Keratinocyte (primary cell): ENCODE measurements around the gene FNDC1. TPM values are rescaled to one million over a fixed set of nuclear protein-coding genes. Genes with fewer than 3 reads are reported as not detected.
A peak's percentile ranks its signal among the peaks of the same experiment; 100 is the strongest.

ENCODE experiments used
- DNase-seq: peaks from one replicate; pipeline ENCODE4 v3.0.0-alpha.2; 2011; ENCODE audit warnings: low read depth, missing footprints, low spot score
- FAIRE-seq: peaks from 2 replicates; lab custom pipeline; 2011; peaks lifted over from hg19 to GRCh38; lab: Jason Lieb, UNC
- H2AFZ ChIP-seq: 2 replicates; pipeline ENCODE4 v1.6.0; 2012; ENCODE audit warnings: low read length, control low read depth, inconsistent platforms; ENCODE audit not compliant: control insufficient read depth
- H3K27ac ChIP-seq: 2 replicates; pipeline ENCODE4 v1.5.1; 2011; ENCODE audit warnings: low read length; ENCODE audit not compliant: control insufficient read depth, insufficient read depth
- H3K27me3 ChIP-seq: 3 replicates; pipeline ENCODE4 v1.6.0; 2011; ENCODE audit warnings: low read length; ENCODE audit not compliant: control insufficient read depth, insufficient read depth; ENCODE audit errors: extremely low read depth
- H3K36me3 ChIP-seq, 2 experiments: 2 replicates in 1 of 2; 3 replicates in 1 of 2; pipeline ENCODE4 v1.5.1; 2011; ENCODE audit warnings: low read length in 2 of 2, mild to moderate bottlenecking in 1 of 2; ENCODE audit not compliant: control insufficient read depth in 2 of 2, insufficient read depth in 2 of 2; ENCODE audit errors: extremely low read depth in 1 of 2
- H3K4me1 ChIP-seq: 3 replicates; pipeline ENCODE4 v1.5.1; 2011; ENCODE audit warnings: low read length; ENCODE audit not compliant: control insufficient read depth, insufficient read depth; ENCODE audit errors: extremely low read depth
- H3K4me2 ChIP-seq: 3 replicates; pipeline ENCODE4 v1.6.0; 2011; ENCODE audit warnings: low read depth, low read length; ENCODE audit not compliant: control insufficient read depth, insufficient read depth; ENCODE audit errors: extremely low read depth
- H3K4me3 ChIP-seq, 3 experiments: fragments of 200-600 bp in 1 of 3; sonication (generic) in 1 of 3; 2 replicates in 2 of 3; 3 replicates in 1 of 3; pipeline ENCODE4 v1.5.1; 2011 to 2016; ENCODE audit warnings: low read length in 3 of 3, mild to moderate bottlenecking in 3 of 3, control low read depth in 2 of 3, inconsistent platforms in 1 of 3, low read depth in 1 of 3, mixed read lengths in 1 of 3, mixed run types in 1 of 3, moderate library complexity in 1 of 3; ENCODE audit not compliant: control insufficient read depth in 2 of 3, insufficient read depth in 2 of 3; ENCODE audit errors: extremely low read depth in 1 of 3
- H3K79me2 ChIP-seq: 2 replicates; pipeline ENCODE4 v1.6.0; 2012; ENCODE audit warnings: low read length; ENCODE audit not compliant: control insufficient read depth, insufficient read depth
- H3K9ac ChIP-seq: 3 replicates; pipeline ENCODE4 v1.6.0; 2011; ENCODE audit warnings: low read length; ENCODE audit not compliant: control insufficient read depth, insufficient read depth; ENCODE audit errors: extremely low read depth
- H3K9me1 ChIP-seq: 3 replicates; pipeline ENCODE4 v1.6.0; 2011; ENCODE audit warnings: low read length; ENCODE audit not compliant: control insufficient read depth, insufficient read depth; ENCODE audit errors: extremely low read depth
- H3K9me3 ChIP-seq: 2 replicates; pipeline ENCODE4 v1.5.1; 2012; ENCODE audit warnings: low read depth, low read length; ENCODE audit not compliant: control insufficient read depth
- H4K20me1 ChIP-seq: 3 replicates; pipeline ENCODE4 v1.6.0; 2011; ENCODE audit warnings: low read length; ENCODE audit not compliant: control insufficient read depth, insufficient read depth; ENCODE audit errors: extremely low read depth
- EZH2 ChIP-seq: IDR thresholded peaks from one replicate; pipeline ENCODE4 v1.6.1; 2012; ENCODE audit warnings: inconsistent platforms, mild to moderate bottlenecking, low read length, moderate library complexity
- dilution Hi-C: fragments of 300-500 bp; cut with MboI; formaldehyde crosslinking; loops from one replicate; pipeline ENCODE4 v1.7.0; 2020; ENCODE audit warnings: low sequenced_read_pairs; ENCODE audit not compliant: extremely low pct_ligation_motif_present
- polyA plus RNA-seq, 5 experiments: library from polyadenylated mRNA; depleted of rRNA in 3 of 5; stranded (reverse) in 3 of 5; stranded (forward) in 1 of 5; unstranded in 1 of 5; fragments of >200 nt; gene quantifications; 1 replicate in 1 of 5; 2 replicates in 3 of 5; 3 replicates in 1 of 5; pipeline versions ENCODE4 v1.2.1 to v1.2.3, GENCODE V29; 2011 to 2012; ENCODE audit warnings: missing spikeins in 2 of 5, low read depth in 1 of 5, low replicate concordance in 1 of 5
- TF ChIP-seq, protein P1 (sequence below), 3 experiments: IDR thresholded peaks in 1 of 3; conservative IDR thresholded peaks in 1 of 3; optimal IDR thresholded peaks in 1 of 3; 2 replicates in 2 of 3; 3 replicates in 1 of 3; pipeline versions ENCODE3 to v1.5.1; 2011; ENCODE audit warnings: low read length in 3 of 3, mild to moderate bottlenecking in 3 of 3, moderate library complexity in 2 of 3, control low read depth in 1 of 3, inconsistent platforms in 1 of 3; ENCODE audit not compliant: insufficient read depth in 2 of 3; ENCODE audit errors: extremely low read depth in 1 of 3

Gene FNDC1
- polyA plus RNA-seq, 1 donor (not counting 4 experiments of a cell fraction or from before 2014, with no cell fraction given) = not detected

DNA sequence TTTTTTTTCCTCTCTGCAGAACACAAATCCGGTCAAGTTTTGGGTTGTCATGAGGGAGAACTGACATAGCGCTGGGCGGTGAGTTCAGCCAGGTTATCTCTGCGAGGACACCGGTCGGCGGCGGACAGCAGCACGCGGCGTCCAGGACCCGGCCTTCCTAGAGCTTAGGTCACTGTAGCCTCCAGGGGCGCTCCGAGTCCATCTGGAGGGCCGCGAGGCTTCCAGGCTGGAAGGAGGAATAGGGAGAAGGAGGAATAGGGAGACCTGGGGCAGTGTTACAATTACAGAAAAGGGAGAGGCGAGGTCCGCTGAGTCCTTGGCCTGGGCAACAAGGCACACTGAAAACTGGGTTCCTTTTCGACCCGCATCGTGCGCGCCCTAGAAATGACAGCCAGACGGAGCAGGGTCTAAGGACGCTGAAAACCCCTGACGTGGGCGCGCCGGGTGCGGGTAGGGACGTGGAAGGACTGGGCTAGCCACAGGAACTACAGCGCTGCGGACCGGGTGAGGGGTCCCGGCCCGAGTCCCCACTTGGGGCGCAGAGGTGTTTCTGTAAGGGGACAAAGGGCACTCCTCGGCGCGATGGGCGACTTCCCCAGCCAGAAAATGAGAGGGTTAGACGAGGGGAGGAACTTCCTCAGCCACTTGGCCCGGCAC, 536 bp upstream of the FNDC1 start:
- dilution Hi-C loops = loop anchor here (25.0 kb wide), 1 partner anchor 469 kb away; no protein-coding TSS in a partner anchor
- H3K9me1 ChIP-seq = no peaks in the 10 kb centered on the region
- TF ChIP-seq EZH2 = peak; percentile 68
- TF ChIP-seq, protein P1, sequence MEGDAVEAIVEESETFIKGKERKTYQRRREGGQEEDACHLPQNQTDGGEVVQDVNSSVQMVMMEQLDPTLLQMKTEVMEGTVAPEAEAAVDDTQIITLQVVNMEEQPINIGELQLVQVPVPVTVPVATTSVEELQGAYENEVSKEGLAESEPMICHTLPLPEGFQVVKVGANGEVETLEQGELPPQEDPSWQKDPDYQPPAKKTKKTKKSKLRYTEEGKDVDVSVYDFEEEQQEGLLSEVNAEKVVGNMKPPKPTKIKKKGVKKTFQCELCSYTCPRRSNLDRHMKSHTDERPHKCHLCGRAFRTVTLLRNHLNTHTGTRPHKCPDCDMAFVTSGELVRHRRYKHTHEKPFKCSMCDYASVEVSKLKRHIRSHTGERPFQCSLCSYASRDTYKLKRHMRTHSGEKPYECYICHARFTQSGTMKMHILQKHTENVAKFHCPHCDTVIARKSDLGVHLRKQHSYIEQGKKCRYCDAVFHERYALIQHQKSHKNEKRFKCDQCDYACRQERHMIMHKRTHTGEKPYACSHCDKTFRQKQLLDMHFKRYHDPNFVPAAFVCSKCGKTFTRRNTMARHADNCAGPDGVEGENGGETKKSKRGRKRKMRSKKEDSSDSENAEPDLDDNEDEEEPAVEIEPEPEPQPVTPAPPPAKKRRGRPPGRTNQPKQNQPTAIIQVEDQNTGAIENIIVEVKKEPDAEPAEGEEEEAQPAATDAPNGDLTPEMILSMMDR (optimal IDR thresholded peaks at IDR 0.05 in 1 of 3, IDR thresholded peaks at IDR 0.05 in 1 of 3, conservative IDR thresholded peaks at IDR 0.05 in 1 of 3; ENCODE audit: extremely low read depth in 1 of 3, insufficient read depth in 2 of 3, low read length in 3 of 3) = no peak
- H3K4me1 ChIP-seq = peaks cover 2% of the 10 kb centered on the region
- H3K27ac ChIP-seq = no peak overlapping the region
- no peaks in the 10 kb centered on the region for H4K20me1 ChIP-seq
- no peaks in the 10 kb centered on the region for H3K36me3 ChIP-seq
- no peak overlapping the region for H3K9ac ChIP-seq
- no peaks in the 10 kb centered on the region for H3K79me2 ChIP-seq
- DNase-seq (no peak), FAIRE-seq (no peak)
- H3K4me2 ChIP-seq = no peak overlapping the region
- no peaks in the 10 kb centered on the region for H3K9me3 ChIP-seq
- no peak overlapping the region for H2AFZ ChIP-seq
- no peak overlapping the region for H3K4me3 ChIP-seq
- peaks cover 58% of the 10 kb centered on the region for H3K27me3 ChIP-seq

DNA sequence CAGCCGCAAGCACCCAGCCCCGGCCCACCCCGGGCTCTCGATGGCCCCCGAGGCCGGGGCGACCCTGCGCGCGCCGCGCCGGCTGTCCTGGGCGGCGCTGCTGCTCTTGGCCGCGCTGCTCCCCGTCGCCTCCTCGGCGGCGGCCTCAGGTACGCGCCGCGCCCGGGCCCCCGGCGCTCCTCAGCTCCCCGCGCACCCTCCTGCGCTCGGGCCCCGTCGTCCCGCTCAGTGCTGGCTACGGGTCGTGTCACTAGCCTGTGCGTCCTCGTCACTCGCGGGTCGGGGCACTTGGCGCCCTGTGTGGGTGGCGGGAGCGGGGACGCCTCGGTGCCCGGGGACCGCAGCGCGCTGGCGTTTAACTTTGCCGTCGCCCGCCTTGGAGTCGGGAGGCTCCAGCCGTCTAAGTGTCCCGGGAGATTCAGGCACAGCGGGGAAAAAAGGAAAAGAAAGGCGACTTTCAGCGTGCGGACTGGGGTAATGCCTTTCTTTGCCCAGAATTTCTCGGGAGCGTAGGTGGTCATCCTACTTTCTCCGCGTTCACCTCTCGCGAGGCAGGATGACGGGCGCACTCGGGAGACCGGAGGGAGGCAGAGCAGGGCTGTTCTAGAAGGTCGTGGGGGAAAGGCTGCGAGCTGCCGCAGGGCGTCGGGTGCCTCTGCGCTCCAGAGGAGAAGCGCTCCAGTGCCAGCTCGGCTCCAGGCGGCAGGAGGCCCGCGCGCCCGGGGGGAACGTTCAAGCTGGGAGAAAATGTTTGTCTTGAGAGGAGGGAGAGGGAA, 545 bp downstream of the FNDC1 start:
- no peak for FAIRE-seq
- Histone ChIP-seq H3K9ac (no peak overlapping the region), H3K4me2 (peak overlapping the region; percentile 7), H3K9me3 (no peaks in the 10 kb centered on the region), H3K36me3 (no peaks in the 10 kb centered on the region), H3K4me1 (peaks cover 2% of the 10 kb centered on the region), H3K27ac (no peak overlapping the region), H3K9me1 (no peaks in the 10 kb centered on the region), H3K79me2 (no peaks in the 10 kb centered on the region), H3K4me3 (peak overlapping the region in 2 of 3 experiments; percentile 27 to 41), H3K27me3 (peaks cover 57% of the 10 kb centered on the region), H4K20me1 (no peaks in the 10 kb centered on the region), H2AFZ (no peak overlapping the region)
- dilution Hi-C loops = loop anchor here (25.0 kb wide), 1 partner anchor 468 kb away; no protein-coding TSS in a partner anchor
- TF ChIP-seq EZH2 = peak; percentile 94
- TF ChIP-seq, protein P1 (optimal IDR thresholded peaks at IDR 0.05 in 1 of 3, IDR thresholded peaks at IDR 0.05 in 1 of 3, conservative IDR thresholded peaks at IDR 0.05 in 1 of 3; ENCODE audit: extremely low read depth in 1 of 3, insufficient read depth in 2 of 3, low read length in 3 of 3) = no peak
- DNase-seq = no peak
